PC-9 (cell line): ENCODE data around the gene PPCDC. TPM values are rescaled to one million over a fixed set of nuclear protein-coding genes. Genes with fewer than 3 reads are reported as not detected.
"Not testable (repeated sequence)": the region's sequence is repeated elsewhere in the genome, so short reads cannot be mapped to it uniquely, and the experiment has no call there.

Experiments used
- BruUV-seq: library from RNA; stranded (reverse); fragments of 400-500 nt; replicated peaks from 2 replicates; lab custom pipeline; 2021; lab: Mats Ljungman, UMichigan
- CTCF ChIA-PET: fragments of 300-600 bp; sonication (Branson Sonifier 250); formaldehyde crosslinking; loops from one replicate; lab custom pipeline; 2022; ENCODE audit warnings: antibody characterized with exemption; lab: Charles Lee
- POLR2A ChIA-PET: fragments of 300-600 bp; sonication (Branson Sonifier 250); formaldehyde crosslinking; loops from one replicate; lab custom pipeline; 2022; ENCODE audit warnings: antibody characterized with exemption; ENCODE audit not compliant: unreplicated experiment; lab: Charles Lee
- DNase-seq, 2 experiments: peaks; one replicate each; pipeline versions ENCODE4 v3.0.0 to v3.0.0-alpha.2; 2015 to 2022; ENCODE audit warnings: mixed read lengths in 1 of 2
- H2AFZ ChIP-seq: fragments of 200-600 bp; sonication (generic); 2 replicates; pipeline ENCODE4 v1.8.1; 2017; ENCODE audit warnings: antibody characterized with exemption
- H3F3A ChIP-seq: fragments of 200-600 bp; sonication (generic); 2 replicates; pipeline ENCODE4 v1.8.1; 2017; ENCODE audit warnings: antibody characterized with exemption, mild to moderate bottlenecking, low read depth; ENCODE audit not compliant: insufficient read depth
- H3K27ac ChIP-seq: fragments of 200-600 bp; sonication (generic); 2 replicates; pipeline ENCODE4 v1.6.1; 2016; ENCODE audit warnings: mixed run types
- H3K27me3 ChIP-seq: fragments of 200-600 bp; sonication (generic); 2 replicates; pipeline ENCODE4 v1.6.1; 2016; ENCODE audit warnings: low read depth, mixed run types; ENCODE audit not compliant: insufficient read depth
- H3K36me3 ChIP-seq: fragments of 200-600 bp; sonication (generic); 2 replicates; pipeline ENCODE4 v1.6.1; 2016; ENCODE audit warnings: low read depth, mixed run types
- H3K4me1 ChIP-seq: fragments of 200-600 bp; sonication (generic); replicated peaks from 2 replicates; pipeline ENCODE4 v1.6.1; 2016; ENCODE audit warnings: mixed run types; ENCODE audit not compliant: insufficient read depth
- H3K4me2 ChIP-seq: fragments of 200-600 bp; sonication (generic); 2 replicates; pipeline ENCODE4 v1.6.1; 2017; ENCODE audit warnings: mixed run types
- H3K4me3 ChIP-seq: fragments of 200-600 bp; sonication (generic); 2 replicates; pipeline ENCODE4 v1.6.1; 2016; ENCODE audit warnings: mixed run types
- H3K79me2 ChIP-seq: fragments of 200-600 bp; sonication (generic); 2 replicates; pipeline ENCODE4 v1.6.1; 2017; ENCODE audit warnings: low read depth, mixed run types
- H3K9me2 ChIP-seq: fragments of 200-600 bp; sonication (generic); 2 replicates; pipeline ENCODE4 v1.8.1; 2017; ENCODE audit warnings: mild to moderate bottlenecking; ENCODE audit not compliant: insufficient read depth
- H3K9me3 ChIP-seq: fragments of 200-600 bp; sonication (generic); 2 replicates; pipeline ENCODE4 v1.8.1; 2016; ENCODE audit warnings: low read depth; ENCODE audit not compliant: insufficient read depth
- H4K20me1 ChIP-seq: fragments of 200-600 bp; sonication (generic); 2 replicates; pipeline ENCODE4 v1.8.1; 2017; ENCODE audit not compliant: insufficient read depth
- EZH2 ChIP-seq: fragments of 200-600 bp; sonication (generic); IDR thresholded peaks from 2 replicates; pipeline ENCODE4 v1.8.0; 2017; ENCODE audit warnings: antibody characterized with exemption, low read depth
- intact Hi-C: fragments of 100-400 bp; cut with micrococcal nuclease; formaldehyde crosslinking; loops from one replicate; pipeline ENCODE4 v1.10.0; 2022; ENCODE audit not compliant: unreplicated experiment
- total RNA-seq: library from RNA; stranded (reverse); gene quantifications from 2 replicates; pipeline ENCODE4 v1.2.3, GENCODE V29; 2021
- TF ChIP-seq, protein P1 (sequence below): fragments of 200-600 bp; sonication (generic); conservative IDR thresholded peaks from 2 replicates; pipeline ENCODE4 v1.6.1; 2017; ENCODE audit warnings: mixed run types, antibody characterized with exemption, mild to moderate bottlenecking, moderate library complexity

The PPCDC gene
- total RNA-seq, 1 experiment from 2014 or later = 24.4 TPM

DNA sequence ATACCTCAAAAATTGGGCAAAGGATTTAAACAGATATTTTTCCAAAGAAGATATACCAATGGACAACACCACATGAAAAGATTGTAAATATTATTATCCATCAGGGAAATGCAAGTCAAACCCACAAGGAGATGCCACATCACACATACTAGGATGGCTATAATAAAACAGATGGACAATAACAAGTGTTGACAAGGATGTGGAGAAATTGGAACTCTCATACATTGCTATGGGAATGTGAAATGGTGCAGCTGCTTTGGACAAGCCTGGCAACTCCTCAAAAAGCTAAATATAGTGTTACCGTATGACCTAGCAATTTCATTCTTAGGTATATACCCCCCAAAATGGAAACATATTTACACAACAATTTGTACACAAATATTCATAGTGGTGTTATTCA is 59.3 kb downstream of the PPCDC start:
- peaks cover 3% of the 10 kb centered on the region for H3K9me3 ChIP-seq
- CTCF ChIA-PET = interaction anchor here (0.6 kb wide), 1 partner anchor 39 kb away, joined by 3 read pairs; no protein-coding TSS in a partner anchor
- POLR2A ChIA-PET = no interaction called here
- H4K20me1 ChIP-seq = no peaks in the 10 kb centered on the region
- H3K4me2 ChIP-seq = no peak overlapping the region
- no peaks in the 10 kb centered on the region for H3F3A ChIP-seq
- no peaks in the 10 kb centered on the region for H3K4me1 ChIP-seq
- H3K36me3 ChIP-seq = no peaks in the 10 kb centered on the region
- no peak overlapping the region for H3K27ac ChIP-seq
- no peaks in the 10 kb centered on the region; the same call in 1 of the 2 replicates for H3K9me2 ChIP-seq
- H3K79me2 ChIP-seq = no peaks in the 10 kb centered on the region
- DNase-seq = no peak
- H3K27me3 ChIP-seq = no peaks in the 10 kb centered on the region
- intact Hi-C loops = no loop called here
- no peak overlapping the region for H2AFZ ChIP-seq
- TF ChIP-seq, protein P1, sequence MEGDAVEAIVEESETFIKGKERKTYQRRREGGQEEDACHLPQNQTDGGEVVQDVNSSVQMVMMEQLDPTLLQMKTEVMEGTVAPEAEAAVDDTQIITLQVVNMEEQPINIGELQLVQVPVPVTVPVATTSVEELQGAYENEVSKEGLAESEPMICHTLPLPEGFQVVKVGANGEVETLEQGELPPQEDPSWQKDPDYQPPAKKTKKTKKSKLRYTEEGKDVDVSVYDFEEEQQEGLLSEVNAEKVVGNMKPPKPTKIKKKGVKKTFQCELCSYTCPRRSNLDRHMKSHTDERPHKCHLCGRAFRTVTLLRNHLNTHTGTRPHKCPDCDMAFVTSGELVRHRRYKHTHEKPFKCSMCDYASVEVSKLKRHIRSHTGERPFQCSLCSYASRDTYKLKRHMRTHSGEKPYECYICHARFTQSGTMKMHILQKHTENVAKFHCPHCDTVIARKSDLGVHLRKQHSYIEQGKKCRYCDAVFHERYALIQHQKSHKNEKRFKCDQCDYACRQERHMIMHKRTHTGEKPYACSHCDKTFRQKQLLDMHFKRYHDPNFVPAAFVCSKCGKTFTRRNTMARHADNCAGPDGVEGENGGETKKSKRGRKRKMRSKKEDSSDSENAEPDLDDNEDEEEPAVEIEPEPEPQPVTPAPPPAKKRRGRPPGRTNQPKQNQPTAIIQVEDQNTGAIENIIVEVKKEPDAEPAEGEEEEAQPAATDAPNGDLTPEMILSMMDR = no peak
- no peak for TF ChIP-seq EZH2
- H3K4me3 ChIP-seq = no peak overlapping the region
- no TSS peak for BruUV-seq

DNA sequence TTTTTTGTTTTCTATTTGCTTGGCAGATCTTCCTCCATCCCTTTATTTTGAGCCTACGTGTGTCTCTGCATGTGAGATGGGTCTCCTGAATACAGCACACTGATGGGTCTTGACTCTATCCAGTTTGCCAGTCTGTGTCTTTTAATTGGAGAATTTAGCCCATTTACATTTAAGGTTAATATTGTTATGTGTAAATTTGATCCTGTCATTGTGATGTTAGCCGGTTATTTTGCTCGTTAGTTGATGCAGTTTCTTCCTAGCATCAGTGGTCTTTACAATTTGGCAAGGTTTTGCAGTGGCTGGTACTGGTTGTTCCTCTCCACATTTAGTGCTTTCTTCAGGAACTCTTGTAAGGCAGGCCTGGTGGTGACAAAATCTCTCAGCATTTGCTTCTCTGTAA is 62.3 kb downstream of the PPCDC start:
- intact Hi-C loops, H3K4me2 ChIP-seq, H3K27ac ChIP-seq, H3K4me3 ChIP-seq, CTCF ChIA-PET, H3K79me2 ChIP-seq, DNase-seq, H3K9me3 ChIP-seq, H2AFZ ChIP-seq, POLR2A ChIA-PET, H4K20me1 ChIP-seq, H3K9me2 ChIP-seq, H3K36me3 ChIP-seq, BruUV-seq, H3K27me3 ChIP-seq: not testable (repeated sequence)
- H3K4me1 ChIP-seq = peaks cover 14% of the 10 kb centered on the region
- H3F3A ChIP-seq = peaks cover 16% of the 10 kb centered on the region; the same call in 1 of the 2 replicates

DNA sequence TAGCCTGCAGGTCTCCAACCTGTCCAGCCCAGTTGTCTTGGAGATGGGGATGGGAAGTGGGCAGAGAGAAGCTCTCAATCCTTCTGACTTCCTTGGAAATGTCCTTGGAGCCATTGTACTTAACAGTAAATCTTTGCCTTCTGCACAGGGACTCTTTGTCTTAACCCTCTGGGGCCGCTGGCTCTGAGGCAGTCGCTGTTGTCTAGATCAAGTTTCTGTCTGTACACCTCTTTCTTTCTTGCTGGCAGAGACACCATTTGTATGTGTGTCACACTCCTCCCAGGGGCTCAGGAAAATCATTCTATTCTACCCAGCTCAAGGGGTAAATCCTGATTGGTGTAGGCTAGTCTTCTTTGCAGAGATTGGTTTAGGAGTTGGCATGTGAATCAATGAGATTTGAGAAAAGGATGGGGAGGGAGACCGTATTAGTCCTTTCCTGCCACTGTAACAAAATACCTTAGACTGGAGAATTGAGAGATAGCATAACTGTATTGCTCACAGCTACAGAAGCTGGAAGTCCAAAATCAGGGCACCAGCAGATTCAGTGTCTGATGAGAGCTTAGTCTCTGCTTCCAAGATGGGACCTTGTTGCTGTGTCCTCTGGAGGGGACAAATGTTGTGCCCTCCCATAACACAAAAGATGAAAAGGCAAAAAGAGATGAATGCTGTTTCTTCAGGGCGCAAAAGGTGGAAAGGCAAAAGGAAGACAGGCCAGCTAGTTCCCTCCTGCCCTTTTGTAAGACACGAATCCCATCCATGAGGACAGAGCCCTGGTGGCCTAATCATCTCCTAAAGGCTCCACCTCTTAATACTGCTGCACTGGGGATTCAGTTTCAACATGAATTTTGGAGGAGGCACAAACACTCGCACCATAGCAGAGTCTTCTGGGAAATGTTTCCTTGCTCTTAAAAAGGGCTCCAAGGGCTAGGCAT is 66.3 kb downstream of the PPCDC start:
- H2AFZ ChIP-seq = 0 out of 2 replicates have a peak overlapping the region, but pooled peaks have one; percentile 4
- H3K4me1 ChIP-seq = peaks cover 28% of the 10 kb centered on the region
- H3K27me3 ChIP-seq = no peaks in the 10 kb centered on the region
- TF ChIP-seq, protein P1 = no peak
- TF ChIP-seq EZH2 = no peak
- H3K4me3 ChIP-seq = no peak overlapping the region
- H3F3A ChIP-seq = peaks cover 28% of the 10 kb centered on the region; the same call in 1 of the 2 replicates
- no peaks in the 10 kb centered on the region for H4K20me1 ChIP-seq
- DNase-seq = no peak
- H3K9me2 ChIP-seq = no peaks in the 10 kb centered on the region
- H3K79me2 ChIP-seq = no peaks in the 10 kb centered on the region
- peaks cover 3% of the 10 kb centered on the region for H3K9me3 ChIP-seq
- peak overlapping the region; percentile 63 for H3K27ac ChIP-seq
- TSS peak; percentile 91 for BruUV-seq
- POLR2A ChIA-PET = no interaction called here
- intact Hi-C loops = no loop called here
- CTCF ChIA-PET = interaction anchor here (0.6 to 0.8 kb wide), 3 partner anchors 61 to 733 kb away, joined by 3 to 8 read pairs (median 5); partner anchors contain the start of gene C15orf39
- no peaks in the 10 kb centered on the region for H3K36me3 ChIP-seq
- peak overlapping the region; percentile 59 for H3K4me2 ChIP-seq
